GM19193 (cell line): ENCODE results near the gene LIN7B.

Experiments used
- POLR2A ChIP-seq: IDR thresholded peaks from 4 replicates; pipeline ENCODE4 v1.6.1; 2011; ENCODE audit not compliant: insufficient read depth, insufficient read length; ENCODE audit errors: extremely low read depth

The LIN7B gene

DNA sequence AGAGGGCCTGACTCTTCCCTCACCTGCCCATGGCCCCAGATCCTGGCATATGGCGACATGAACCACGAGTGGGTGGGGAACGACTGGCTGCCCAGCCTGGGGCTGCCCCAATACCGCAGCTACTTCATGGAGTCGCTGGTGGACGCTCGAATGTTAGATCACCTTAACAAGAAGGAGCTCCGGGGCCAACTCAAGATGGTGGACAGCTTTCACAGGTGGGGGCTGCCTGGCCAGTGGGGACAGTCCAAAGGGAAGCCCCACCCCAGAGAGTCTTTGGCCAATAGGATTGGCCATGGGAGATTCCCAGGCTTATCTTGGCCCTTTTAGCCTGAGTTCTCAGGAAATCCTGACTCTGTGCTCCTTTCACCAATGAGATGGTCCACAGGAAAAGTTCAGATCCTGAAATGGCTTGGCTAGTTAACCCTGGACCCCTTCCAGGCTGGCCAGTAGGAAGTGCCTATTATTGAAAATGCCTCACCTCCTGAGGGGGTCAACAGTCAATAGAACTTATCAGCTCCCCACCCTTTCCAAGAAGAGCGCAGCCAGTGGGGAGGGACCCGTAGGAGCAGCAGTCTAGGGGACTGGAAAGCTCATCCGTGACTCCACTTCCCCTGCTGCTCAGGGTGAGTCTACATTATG lies 34.0 kb downstream of the LIN7B start:
- no peak for TF ChIP-seq POLR2A

DNA sequence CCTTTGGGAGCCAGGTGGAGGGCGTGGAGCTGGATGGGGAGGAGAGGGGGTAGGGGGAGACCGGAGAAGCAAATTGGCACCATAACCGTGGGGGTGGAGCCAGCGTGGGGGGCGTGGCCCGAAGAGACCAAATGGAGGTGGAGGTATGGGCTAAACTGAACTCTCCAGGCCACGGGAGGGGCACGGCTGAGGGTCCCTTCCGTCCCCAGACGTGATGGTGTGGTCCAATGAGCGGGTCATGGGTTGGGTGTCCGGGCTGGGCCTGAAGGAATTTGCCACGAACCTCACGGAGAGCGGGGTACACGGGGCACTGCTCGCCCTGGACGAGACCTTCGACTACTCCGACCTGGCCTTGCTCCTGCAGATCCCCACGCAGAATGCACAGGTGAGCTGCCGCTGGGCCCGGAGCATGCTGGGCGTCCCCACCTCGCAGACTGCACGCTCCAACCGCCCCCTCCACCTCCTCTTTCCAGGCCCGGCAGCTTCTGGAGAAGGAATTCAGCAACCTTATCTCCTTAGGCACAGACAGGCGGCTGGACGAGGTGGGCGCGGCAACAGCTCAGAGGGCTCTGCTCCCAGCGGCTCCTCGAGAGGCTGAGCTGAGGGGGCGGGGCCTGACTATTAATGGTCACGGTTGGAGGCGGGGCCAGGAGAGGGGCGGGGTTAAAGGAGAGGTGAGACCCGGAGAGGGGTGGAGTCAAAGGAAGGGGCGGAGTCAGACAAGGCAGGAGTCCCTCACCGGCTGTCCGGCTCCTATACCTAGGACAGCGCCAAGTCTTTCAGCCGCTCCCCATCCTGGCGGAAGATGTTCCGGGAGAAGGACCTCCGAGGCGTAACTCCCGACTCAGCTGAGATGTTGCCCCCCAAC lies 34.8 kb downstream of the LIN7B start:
- TF ChIP-seq POLR2A: no peak

DNA sequence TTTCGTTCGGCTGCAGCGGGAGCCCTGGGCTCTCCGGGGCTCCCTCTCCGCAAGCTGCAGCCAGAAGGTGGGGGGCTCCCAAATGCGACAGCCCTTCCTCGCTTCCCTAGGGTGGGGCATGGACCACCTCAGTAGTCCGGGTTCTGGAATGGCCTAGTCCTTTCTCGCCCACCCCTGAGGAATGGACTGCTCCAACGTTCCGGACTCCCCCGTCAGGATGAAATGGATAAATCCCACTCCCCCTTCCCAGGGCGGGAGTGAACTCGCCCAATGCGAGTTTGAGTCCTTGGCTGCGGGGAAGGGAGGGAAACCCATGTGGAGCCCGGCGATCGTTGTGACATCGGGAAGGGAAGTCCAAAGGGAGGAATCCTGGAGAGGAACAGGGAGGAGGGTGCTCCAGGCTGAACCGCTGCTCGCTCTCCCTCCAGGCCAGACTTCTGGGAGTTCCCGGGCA lies 35.5 kb downstream of the LIN7B start:
- no peak for TF ChIP-seq POLR2A

DNA sequence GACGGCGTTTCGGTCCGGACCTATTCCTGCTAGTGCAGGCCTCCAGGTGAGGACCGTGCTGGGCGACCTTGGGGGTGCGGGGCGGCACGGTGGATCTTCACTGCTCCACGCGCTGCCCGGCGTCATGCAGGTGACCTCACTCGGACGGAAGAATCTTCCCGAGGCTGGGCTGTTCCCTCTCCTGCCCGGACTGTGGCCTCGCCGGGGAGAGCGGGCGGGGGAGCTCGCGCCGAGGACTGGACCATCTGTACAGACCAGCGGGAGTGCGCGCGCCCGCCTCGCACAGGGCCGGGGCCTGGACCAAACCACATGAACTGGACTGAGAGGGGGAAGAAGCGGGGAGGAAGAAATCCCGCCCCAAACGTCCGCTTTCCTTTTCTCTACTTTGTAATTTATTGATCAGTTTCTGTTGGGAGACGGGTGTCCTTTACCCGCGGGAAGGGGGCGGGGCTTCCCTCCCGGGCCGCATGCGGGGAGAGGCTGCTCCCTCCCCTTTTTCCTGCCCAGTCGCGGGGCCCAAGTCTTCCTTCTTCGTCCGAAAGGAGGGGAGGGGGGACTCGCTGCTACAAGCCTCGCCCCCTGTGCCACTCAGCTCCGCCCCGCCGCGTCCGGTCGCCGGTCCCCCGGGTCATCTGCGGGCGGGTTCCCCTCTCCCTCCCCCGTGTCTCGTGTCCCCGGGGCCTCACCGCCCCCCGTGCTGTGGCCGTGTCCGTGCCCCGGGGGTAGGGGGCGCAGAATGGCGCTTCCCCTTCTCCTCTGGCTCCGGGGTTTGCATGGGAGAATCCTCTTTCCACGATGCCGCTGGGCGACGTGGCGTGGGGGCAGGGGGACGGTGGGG lies 36.2 kb downstream of the LIN7B start:
- no peak for TF ChIP-seq POLR2A

DNA sequence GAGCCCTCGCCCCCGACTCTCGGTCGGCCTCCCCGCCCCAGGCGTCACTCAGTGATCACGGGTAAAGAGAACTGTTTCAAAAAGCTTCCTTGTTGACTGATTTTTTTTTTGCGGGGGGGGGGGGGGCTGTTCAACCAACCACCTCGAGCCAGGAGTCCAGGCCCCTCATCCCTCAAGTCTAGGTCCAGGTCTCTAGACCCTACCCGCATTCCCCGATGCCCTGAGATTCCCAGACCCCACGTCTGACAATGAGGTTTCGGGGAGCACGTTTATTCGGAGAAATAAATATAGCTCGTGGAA lies 36.7 kb downstream of the LIN7B start:
- TF ChIP-seq POLR2A: no peak

DNA sequence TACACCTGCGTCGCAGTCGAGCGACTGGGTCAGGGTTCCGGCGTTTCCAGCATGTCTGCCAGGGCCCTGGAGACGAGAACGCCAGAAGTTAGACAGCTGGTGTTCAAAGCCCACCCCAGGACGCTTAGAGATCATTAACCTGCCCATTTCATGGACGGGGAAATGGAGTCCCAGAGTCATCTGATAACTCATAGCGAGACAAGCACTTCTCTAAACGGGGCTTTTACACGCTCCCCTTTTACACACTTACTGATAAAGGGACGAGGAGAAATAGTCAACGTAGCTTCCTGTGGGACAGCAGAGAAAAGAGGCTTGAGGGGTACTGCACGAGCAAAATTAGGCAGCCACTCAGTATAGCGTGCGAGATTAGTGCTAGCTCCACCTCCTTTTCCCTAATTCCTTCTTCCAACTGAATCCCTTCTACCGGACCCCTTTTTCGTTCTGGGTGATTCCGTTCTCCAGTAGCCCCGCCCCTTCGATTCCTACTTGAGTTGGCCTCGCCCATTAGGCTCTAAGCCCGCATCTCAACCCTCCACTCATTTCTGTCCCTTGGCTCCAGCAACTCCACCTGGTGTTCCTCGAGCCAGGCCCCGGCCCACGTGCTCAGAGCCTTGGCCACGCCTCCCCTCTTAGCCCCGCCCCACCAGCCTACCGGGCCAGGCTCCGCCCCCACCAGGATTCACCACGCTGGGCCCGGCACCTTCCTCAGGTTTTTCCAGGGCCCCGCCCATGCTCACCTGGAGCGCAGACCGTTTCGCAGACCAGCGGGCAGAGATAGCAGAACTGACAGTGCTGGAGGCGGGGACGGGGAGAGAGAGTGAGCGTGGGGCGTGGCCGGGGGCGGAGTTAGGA lies 37.3 kb downstream of the LIN7B start:
- TF ChIP-seq POLR2A: no peak

DNA sequence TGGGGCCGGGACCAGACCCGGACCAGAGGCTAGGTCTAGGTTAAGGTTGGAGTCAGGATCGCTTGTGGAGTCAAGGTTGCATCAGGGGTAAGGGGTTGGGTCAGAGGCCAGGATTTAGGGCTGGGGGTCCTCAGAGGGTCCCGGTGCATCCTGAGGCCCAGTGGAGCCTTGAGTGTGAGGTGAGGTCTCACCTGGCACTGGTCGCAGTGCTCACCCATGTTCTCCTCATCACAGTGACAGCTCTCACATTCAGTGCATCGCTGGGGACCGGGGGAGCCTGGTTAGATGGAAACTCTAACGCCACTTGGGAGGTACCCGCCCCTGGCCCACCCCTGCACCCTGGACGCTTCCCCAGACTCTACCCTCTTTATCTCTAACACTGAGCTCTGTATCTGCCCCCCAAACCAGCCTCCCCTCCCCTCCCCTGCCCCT lies 38.0 kb downstream of the LIN7B start:
- TF ChIP-seq POLR2A: no peak

DNA sequence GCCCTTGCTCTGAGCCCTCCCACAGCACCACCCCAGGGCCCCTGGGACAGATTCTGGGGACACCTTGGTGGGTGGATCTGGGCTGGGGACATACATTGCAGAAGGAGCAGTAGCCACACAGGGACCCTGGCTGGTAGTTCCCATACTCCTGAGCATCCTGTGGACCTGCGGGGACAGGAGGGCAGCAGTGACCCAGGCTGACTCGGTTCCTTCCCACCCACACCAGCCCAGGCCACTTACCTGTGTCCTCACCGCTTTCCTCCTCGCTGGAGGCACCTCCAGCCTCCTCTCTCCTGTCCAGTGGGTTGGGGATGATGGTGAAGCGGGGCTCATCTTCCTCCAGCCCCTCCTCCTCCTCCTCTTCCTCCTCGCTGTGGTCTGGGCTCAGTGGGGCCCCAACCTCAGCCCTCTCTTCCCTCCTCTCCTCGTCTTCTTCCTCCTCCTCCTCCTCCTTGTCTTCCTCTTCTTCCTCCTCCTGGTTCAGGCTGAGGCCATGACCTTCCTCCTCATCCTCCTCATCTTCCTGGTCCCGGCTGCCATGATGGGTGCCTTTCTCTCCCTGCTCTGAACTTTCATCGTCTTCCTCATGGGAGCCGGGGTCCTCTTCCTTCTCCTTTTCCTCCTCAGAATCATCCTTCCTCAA lies 39.1 kb downstream of the LIN7B start:
- no peak for TF ChIP-seq POLR2A

DNA sequence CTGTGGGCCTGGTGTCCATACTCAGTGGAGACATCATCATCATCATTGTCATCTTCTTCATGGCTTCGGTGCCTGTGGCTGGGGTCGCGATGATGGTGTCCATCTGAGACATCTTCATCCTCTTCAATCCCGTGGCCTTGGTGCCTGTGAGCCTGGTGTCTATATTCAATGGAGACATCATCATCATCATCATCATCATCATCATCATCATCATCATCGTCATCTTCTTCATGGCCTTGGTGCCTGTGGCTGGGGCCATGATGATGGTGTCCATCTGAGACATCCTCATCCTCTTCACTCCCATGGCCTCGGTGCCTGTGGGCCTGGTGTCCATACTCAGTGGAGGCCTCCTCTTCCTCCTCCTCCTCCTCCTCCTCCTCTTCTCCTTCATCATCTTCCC lies 40.1 kb downstream of the LIN7B start:
- TF ChIP-seq POLR2A: no peak

DNA sequence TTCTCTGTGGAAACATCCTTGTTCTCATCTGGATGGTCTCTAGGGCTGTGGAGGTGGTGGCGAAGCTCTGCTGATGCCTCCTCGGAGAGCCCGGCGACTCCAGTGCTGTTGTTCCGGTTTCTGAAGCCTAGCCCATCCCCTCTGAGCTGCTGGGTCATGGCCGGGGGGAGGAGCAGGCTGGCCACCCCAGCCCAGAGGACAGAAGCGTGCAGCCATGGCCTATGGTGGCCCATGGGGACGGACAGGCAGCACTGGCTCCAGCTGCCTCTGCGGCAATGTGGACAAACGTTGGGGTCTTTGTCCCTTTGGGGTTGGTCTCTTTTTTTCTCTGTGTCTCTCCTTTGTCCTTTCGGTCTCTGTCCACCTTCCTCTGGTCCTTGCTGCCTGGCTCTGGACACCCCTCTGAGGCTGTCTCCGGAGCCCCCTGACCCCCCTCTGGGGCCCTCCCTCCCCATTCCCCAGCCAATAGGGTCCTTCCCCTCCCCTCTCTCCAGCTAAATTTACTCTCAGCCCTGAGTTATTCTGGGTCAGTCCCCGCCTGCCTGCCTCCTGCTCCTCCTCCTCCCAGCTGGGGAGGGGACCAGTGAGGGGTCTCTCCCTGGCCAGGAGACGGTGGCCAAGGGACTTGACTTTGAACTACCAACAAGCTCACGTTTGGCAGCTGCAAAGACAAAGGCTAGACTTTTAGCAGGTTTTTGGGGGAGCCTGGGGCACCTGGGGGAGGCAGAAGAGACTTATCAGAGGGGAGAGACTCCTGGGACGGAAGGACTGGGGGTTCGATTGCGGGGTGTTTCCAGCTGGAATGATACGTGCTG lies 41.0 kb downstream of the LIN7B start, which contains the start of gene HRC:
Gene HRC, minus strand, starts transcription at position 392 of the 815 bp plus-strand sequence. Its CDS starts 159 bp downstream, at position 233.
- no peak for TF ChIP-seq POLR2A

DNA sequence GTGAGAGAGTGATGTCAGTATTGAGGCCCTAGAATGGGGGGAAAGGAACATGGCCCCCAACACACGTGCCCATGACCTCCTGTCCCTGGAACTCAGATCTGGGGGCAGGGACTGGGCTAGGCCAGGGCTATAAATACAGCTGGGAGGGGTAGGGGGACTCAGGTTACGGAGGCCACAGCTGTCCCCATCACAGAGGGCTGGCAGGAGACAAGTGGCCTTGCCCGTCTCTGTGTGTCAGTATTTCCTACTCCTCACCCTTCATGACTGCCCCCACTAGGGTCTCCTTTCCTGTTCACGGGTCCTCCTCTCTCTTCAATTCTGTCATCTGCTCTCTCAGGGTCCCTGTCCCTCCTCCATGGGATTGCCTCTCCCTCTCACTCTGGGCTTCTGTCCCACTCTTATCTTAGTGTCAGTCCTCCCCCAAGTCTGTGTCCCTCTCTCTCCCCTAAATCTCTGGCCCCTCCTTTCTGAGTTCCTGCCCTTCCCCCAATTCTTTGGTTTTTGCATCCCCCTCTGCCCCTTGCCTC lies 41.7 kb downstream of the LIN7B start:
- no peak for TF ChIP-seq POLR2A

DNA sequence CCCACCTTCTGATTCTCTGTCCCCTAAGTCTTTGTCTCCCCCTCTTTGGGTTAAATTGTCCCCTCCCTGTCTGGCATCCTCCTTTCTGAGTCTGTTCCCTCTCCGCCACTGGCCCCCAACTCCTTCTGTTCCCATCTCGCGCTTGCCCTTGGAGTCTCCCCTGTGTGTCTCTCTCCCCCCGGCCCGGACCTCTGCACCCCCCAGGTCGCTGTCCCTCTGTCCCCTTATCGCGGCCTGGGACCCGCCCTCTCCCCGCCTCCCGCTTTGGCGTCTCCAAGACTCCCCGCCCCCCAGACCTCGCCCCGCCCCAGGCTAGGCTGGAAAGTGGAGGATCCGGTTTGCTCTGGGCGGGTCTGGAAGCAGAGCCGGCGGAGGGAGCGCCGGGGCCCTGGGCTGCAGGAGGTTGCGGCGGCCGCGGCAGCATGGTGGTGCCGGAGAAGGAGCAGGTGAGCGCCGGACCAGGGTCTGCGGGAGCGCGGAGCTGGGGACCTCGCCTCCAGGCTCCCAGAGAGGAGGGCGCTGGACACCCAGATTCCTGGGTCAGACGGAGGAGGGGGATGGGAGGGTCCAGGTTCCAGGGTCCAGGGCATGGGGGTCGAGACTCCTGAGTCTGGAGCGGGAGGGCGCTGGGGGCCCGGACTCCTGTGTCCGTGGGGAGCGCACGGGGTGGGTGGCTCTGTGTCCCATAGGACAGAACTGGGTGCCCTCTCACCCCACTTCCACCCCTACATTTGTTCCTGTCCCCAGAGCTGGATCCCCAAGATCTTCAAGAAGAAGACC lies 43.5 kb downstream of the LIN7B start, which contains the start of gene TRPM4:
Gene TRPM4, plus strand, starts transcription at position 348 of the 780 bp plus-strand sequence. Its CDS starts 75 bp downstream, at position 423.
- TF ChIP-seq POLR2A: no peak

DNA sequence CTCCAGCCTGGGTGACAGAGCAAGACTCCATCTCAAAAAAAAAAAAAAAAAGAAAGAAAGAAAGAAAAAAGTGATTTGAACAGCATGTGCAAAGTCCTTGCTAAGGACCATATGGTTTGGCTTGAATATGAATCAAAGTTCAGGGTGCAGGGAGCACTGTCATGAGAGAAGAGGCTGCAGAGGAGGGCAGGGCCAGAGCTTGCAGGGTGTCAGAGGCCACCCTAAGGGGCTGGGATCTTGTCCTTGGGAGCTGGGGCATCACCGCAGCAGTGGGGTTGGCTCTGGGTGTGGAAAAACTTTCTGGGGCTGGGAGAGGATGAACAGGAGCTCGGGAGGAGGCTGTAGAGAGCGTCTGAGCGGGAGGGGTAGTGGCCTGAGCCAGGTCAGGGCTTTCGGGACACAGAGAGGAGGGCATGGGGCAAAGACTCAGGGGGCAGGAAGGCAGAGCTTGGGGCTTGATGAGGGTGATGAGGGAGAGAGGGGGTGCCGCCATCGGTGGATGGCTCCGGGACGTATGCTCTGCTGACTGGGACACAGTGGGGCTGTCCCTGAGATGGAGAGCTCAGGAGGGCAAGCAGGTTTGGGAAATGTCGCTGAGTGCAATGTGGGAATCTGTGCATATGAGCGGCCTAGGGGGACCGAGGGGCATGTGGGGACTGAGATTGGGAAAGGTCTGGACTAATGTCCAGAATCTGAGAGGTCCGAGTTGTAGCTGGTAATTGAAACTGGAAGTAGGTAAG lies 46.5 kb downstream of the LIN7B start:
- TF ChIP-seq POLR2A: no peak
